K562 (cell line): Measurements from ENCODE around the gene COL6A2. TPM values are rescaled to one million over a fixed set of nuclear protein-coding genes. Genes with fewer than 3 reads are reported as not detected.
A peak's percentile ranks its signal among the peaks of the same experiment; 100 is the strongest.

Source experiments
- CREB1 ChIP-seq, 2 experiments: sonication (generic) in 1 of 2; formaldehyde crosslinking in 1 of 2; IDR thresholded peaks; 2 replicates each; pipeline versions ENCODE4 v1.6.1 to v1.8.0; 2012 to 2022; ENCODE audit warnings: inconsistent platforms in 1 of 2, mild to moderate bottlenecking in 1 of 2, missing genetic modification reagents in 1 of 2, moderate library complexity in 1 of 2
- FOXM1 ChIP-seq, 2 experiments: fragments of 450-650 bp in 1 of 2; sonication (generic) in 1 of 2; formaldehyde crosslinking in 1 of 2; IDR thresholded peaks; 2 replicates each; pipeline versions ENCODE4 v1.6.1 to v1.9.0; 2017 to 2022; ENCODE audit warnings: low read depth in 2 of 2, mild to moderate bottlenecking in 2 of 2, missing genetic modification reagents in 1 of 2, moderate library complexity in 1 of 2
- HOXB6 ChIP-seq: fragments of 250-450 bp; sonication (Bioruptor Pico); IDR thresholded peaks from 2 replicates; pipeline ENCODE4 v1.5.1; 2022; ENCODE audit warnings: mild to moderate bottlenecking, borderline replicate concordance
- KAT7 ChIP-seq: sonication (generic); formaldehyde crosslinking; IDR thresholded peaks from 2 replicates; pipeline ENCODE4 v1.8.0; 2022; ENCODE audit warnings: missing genetic modification reagents, mild to moderate bottlenecking, borderline replicate concordance
- POLR2G ChIP-seq: fragments of 200-400 bp; formaldehyde crosslinking; IDR thresholded peaks from 2 replicates; pipeline ENCODE4 v1.6.1; 2017; ENCODE audit warnings: low read depth, mild to moderate bottlenecking, antibody characterized with exemption, low read length, moderate library complexity
- SMARCC2 ChIP-seq: fragments of 450-650 bp; IDR thresholded peaks from 2 replicates; pipeline ENCODE4 v1.6.1; 2017; ENCODE audit warnings: antibody characterized with exemption, moderate library complexity, mild to moderate bottlenecking, low read depth
- SMARCE1 ChIP-seq: fragments of 450-650 bp; IDR thresholded peaks from 2 replicates; pipeline ENCODE4 v1.7.1; 2016; ENCODE audit warnings: mild to moderate bottlenecking
- TEAD4 ChIP-seq, 2 experiments: sonication (generic) in 1 of 2; formaldehyde crosslinking in 1 of 2; IDR thresholded peaks; 2 replicates each; pipeline versions ENCODE4 v1.6.1 to v1.8.0; 2012 to 2022; ENCODE audit warnings: borderline replicate concordance in 1 of 2, inconsistent platforms in 1 of 2, low read length in 1 of 2, mild to moderate bottlenecking in 1 of 2, missing genetic modification reagents in 1 of 2
- ZKSCAN1 ChIP-seq: fragments of 150-350 bp; IDR thresholded peaks from 2 replicates; pipeline ENCODE4 v1.6.1; 2016; ENCODE audit warnings: low read depth, low read length
- ZNF324 ChIP-seq: fragments of 250-450 bp; sonication (Bioruptor Pico); IDR thresholded peaks from 2 replicates; pipeline ENCODE4 v1.4.0; 2020; ENCODE audit warnings: mild to moderate bottlenecking
- ZNF707 ChIP-seq: fragments of 250-450 bp; sonication (Bioruptor Pico); conservative IDR thresholded peaks from 2 replicates; pipeline ENCODE4 v1.8.0; 2022; ENCODE audit warnings: inconsistent platforms, mild to moderate bottlenecking, moderate library complexity
- ZNF830 ChIP-seq: fragments of 250-450 bp; sonication (Bioruptor Pico); IDR thresholded peaks from 2 replicates; pipeline ENCODE4 v1.5.0; 2021; ENCODE audit warnings: mild to moderate bottlenecking
- polyA plus RNA-seq, 8 experiments: library from polyadenylated mRNA; depleted of rRNA in 4 of 8; stranded (reverse) in 5 of 8; unstranded in 3 of 8; fragments of >200 nt; fragmentation: Nextera tagmentation in 2 of 8; fragmentation: Illumina TruSeq in 1 of 8; extraction: Ambion mirVana in 2 of 8; extraction: Trizol in 1 of 8; gene quantifications; 2 replicates each; pipeline versions ENCODE4 v1.2.1 to v1.2.3, GENCODE V29; 2011 to 2014; ENCODE audit warnings: inconsistent platforms in 1 of 8, missing spikeins in 1 of 8
- total RNA-seq, 7 experiments: library from RNA; depleted of rRNA in 6 of 7; stranded (reverse); fragments of >200 nt in 6 of 7; fragmentation: Illumina TruSeq in 2 of 7; extraction: Trizol in 2 of 7; gene quantifications; 2 replicates each; pipeline versions ENCODE4 v1.2.1 to v1.2.3, GENCODE V29; 2011 to 2021; ENCODE audit warnings: low replicate concordance in 1 of 7

COL6A2 gene
- total and polyA plus RNA-seq, 9 of the 15 experiments (the other 6 are each of a cell fraction or from before 2014, with no cell fraction given), result 0.07 to 1.1 (median 0.24) TPM; not detected in 3

DNA sequence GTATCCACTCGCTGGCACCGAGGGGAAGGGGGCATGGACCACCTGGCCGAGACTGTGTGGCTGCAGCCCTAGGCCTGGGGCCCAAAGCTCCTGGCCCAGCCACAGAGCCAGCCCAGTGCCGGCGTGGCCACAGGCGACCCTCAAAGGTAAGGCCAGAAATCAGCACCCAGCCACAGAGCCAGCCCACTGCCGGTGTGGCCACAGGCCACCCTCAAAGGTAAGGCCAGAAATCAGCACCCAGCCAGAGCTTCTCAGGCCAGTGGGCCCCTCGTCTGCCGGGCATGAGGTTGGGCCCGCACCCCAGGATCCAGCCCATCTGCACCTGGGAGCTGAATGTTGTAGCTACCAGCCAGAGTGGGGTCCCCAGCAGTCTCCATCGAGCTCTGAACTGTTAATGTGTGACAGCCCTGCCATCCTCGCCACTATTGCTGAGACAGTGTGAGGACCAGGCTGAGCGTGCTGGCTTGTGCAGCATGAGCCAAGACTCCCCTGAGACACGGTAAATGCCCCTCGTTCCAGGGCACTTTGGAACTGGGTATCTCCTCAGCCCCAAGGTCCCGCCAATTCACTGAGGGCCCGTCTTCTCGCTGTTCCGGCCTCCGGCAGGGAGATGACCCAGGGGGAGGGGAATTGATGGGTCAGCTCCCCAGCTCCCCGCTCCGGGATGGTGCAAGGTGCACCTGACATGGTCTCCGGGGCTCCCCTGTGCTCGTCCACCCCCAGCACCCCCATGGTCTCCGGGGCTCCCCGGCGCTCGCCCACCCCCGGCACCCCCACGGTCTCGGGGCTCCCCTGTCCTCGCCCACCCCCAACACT lies 62.1 kb downstream of the COL6A2 start (continued):
- TF ChIP-seq KAT7 (CRISPR knock-in tag) (no peak), ZNF830 (CRISPR knock-in tag) (no peak), FOXM1 (IDR thresholded peaks at IDR 0.05; ENCODE audit: low read depth) (no peak), FOXM1 (CRISPR knock-in tag; IDR thresholded peaks at IDR 0.05; ENCODE audit: low read depth) (no peak), TEAD4 (IDR thresholded peaks at IDR 0.05; ENCODE audit: low read length) (no peak), TEAD4 (CRISPR knock-in tag; IDR thresholded peaks at IDR 0.05; ENCODE audit: borderline replicate concordance) (0 out of 2 replicates have a peak, but pooled peaks have one; percentile 68), SMARCE1 (no peak), HOXB6 (CRISPR knock-in tag) (no peak), CREB1 (IDR thresholded peaks at IDR 0.05) (no peak), CREB1 (CRISPR knock-in tag; IDR thresholded peaks at IDR 0.05) (no peak), ZNF707 (CRISPR knock-in tag) (no peak), SMARCC2 (no peak), ZKSCAN1 (no peak), ZNF324 (CRISPR knock-in tag) (no peak), POLR2G (0 out of 2 replicates have a peak, but pooled peaks have one; percentile 46)
